H1 (cell line): Measurements from ENCODE around the gene ALKAL2. TPM values are rescaled to one million over a fixed set of nuclear protein-coding genes. Genes with fewer than 3 reads are reported as not detected.

Experiments
- CTCF ChIA-PET: fragments of 300-600 bp; sonication (Branson Sonifier 250); formaldehyde crosslinking; loops from one replicate; lab custom pipeline; 2021; ENCODE audit not compliant: partially characterized antibody; lab: Charles Lee
- POLR2A ChIA-PET: fragments of 300-600 bp; sonication (Branson Sonifier 250); formaldehyde crosslinking; loops from one replicate; lab custom pipeline; 2021; ENCODE audit warnings: inconsistent platforms; ENCODE audit not compliant: partially characterized antibody; lab: Charles Lee
- DNase-seq, 2 experiments: peaks; one replicate each; pipeline versions ENCODE4 v3.0.0 to v3.0.0-alpha.2; 2010 to 2022; ENCODE audit warnings: low spot score in 2 of 2, low read depth in 1 of 2, mixed read lengths in 1 of 2
- FAIRE-seq: peaks from 2 replicates; lab custom pipeline; 2011; peaks lifted over from hg19 to GRCh38; lab: Jason Lieb, UNC
- H2AFZ ChIP-seq: 2 replicates; pipeline ENCODE4 v1.8.1; 2012; ENCODE audit warnings: low read length, inconsistent platforms
- H2AK5ac ChIP-seq: 2 replicates; pipeline ENCODE4 v1.6.1; 2013; ENCODE audit warnings: low read depth, low read length
- H2BK120ac ChIP-seq: replicated peaks from 2 replicates; pipeline ENCODE3; 2013; ENCODE audit warnings: low read depth, low read length, inconsistent platforms
- H2BK12ac ChIP-seq: 2 replicates; pipeline ENCODE4 v1.6.1; 2013; ENCODE audit warnings: low read depth, low read length
- H2BK15ac ChIP-seq: 2 replicates; pipeline ENCODE4 v1.6.1; 2013; ENCODE audit warnings: low read length
- H2BK20ac ChIP-seq: 2 replicates; pipeline ENCODE4 v1.6.1; 2013; ENCODE audit warnings: low read length
- H2BK5ac ChIP-seq: 2 replicates; pipeline ENCODE4 v1.6.1; 2013; ENCODE audit warnings: low read depth, low read length
- H3K14ac ChIP-seq: 2 replicates; pipeline ENCODE4 v1.6.1; 2013; ENCODE audit warnings: inconsistent platforms; ENCODE audit not compliant: insufficient read length
- H3K18ac ChIP-seq: 2 replicates; pipeline ENCODE4 v1.6.1; 2013; ENCODE audit warnings: low read length; ENCODE audit errors: extremely low read depth
- H3K23ac ChIP-seq: 2 replicates; pipeline ENCODE4 v1.6.1; 2013; ENCODE audit warnings: inconsistent platforms; ENCODE audit not compliant: insufficient read length
- H3K23me2 ChIP-seq: 2 replicates; pipeline ENCODE4 v1.6.1; 2013; ENCODE audit warnings: low read depth, low read length
- H3K27ac ChIP-seq: 2 replicates; pipeline ENCODE4 v1.6.1; 2011; ENCODE audit warnings: low read depth, low read length, inconsistent platforms
- H3K27me3 ChIP-seq, 4 experiments: replicated peaks in 1 of 4; 1 replicate in 1 of 4; 2 replicates in 3 of 4; pipeline versions ENCODE4 v1.6.1 to v1.8.1; 2011 to 2013; ENCODE audit warnings: low read length in 3 of 4, mild to moderate bottlenecking in 3 of 4, inconsistent platforms in 2 of 4, mixed read lengths in 2 of 4, moderate library complexity in 1 of 4; ENCODE audit not compliant: control insufficient read depth in 3 of 4, insufficient read depth in 3 of 4; ENCODE audit errors: extremely low read depth in 1 of 4
- H3K36me3 ChIP-seq, 4 experiments: 2 replicates each; pipeline versions ENCODE4 v1.6.1 to v1.8.1; 2011 to 2013; ENCODE audit warnings: mild to moderate bottlenecking in 4 of 4, low read length in 3 of 4, moderate library complexity in 2 of 4, control low read depth in 1 of 4, inconsistent platforms in 1 of 4; ENCODE audit not compliant: insufficient read depth in 4 of 4, control insufficient read depth in 2 of 4
- H3K4ac ChIP-seq: replicated peaks from 2 replicates; pipeline ENCODE3; 2013; ENCODE audit warnings: low read length, low read depth, mixed read lengths, inconsistent platforms; ENCODE audit not compliant: insufficient read length
- H3K4me1 ChIP-seq, 4 experiments: replicated peaks in 1 of 4; 1 replicate in 1 of 4; 2 replicates in 3 of 4; pipeline versions ENCODE4 v1.6.1 to v1.8.1; 2011 to 2013; ENCODE audit warnings: low read length in 3 of 4, inconsistent platforms in 2 of 4, mixed read lengths in 1 of 4; ENCODE audit not compliant: insufficient read depth in 4 of 4, control insufficient read depth in 3 of 4
- H3K4me2 ChIP-seq, 2 experiments: 2 replicates each; pipeline versions ENCODE4 v1.6.1 to v1.8.1; 2011 to 2013; ENCODE audit warnings: low read depth in 2 of 2, low read length in 2 of 2, control low read depth in 1 of 2, inconsistent platforms in 1 of 2, mild to moderate bottlenecking in 1 of 2; ENCODE audit not compliant: insufficient read depth in 1 of 2
- H3K4me3 ChIP-seq, 4 experiments: fragments of 200-600, 300-600 bp in 1 of 4; sonication (generic), shearing (Covaris generic), sonication (Bioruptor Twin) in 1 of 4; 2 replicates each; pipeline versions ENCODE4 v1.5.1 to v1.8.1; 2011 to 2016; ENCODE audit warnings: low read length in 4 of 4, low read depth in 3 of 4, control low read depth in 2 of 4, inconsistent platforms in 2 of 4, mild to moderate bottlenecking in 2 of 4, mixed read lengths in 1 of 4, moderate library complexity in 1 of 4; ENCODE audit not compliant: insufficient read depth in 2 of 4; ENCODE audit errors: extremely low read depth in 1 of 4
- H3K56ac ChIP-seq: replicated peaks from 2 replicates; pipeline ENCODE3; 2013; ENCODE audit warnings: low read depth, mild to moderate bottlenecking, mixed read lengths, low read length, inconsistent platforms; ENCODE audit not compliant: insufficient read length
- H3K79me1 ChIP-seq: 2 replicates; pipeline ENCODE4 v1.6.1; 2013; ENCODE audit warnings: low read depth, low read length, control low read depth
- H3K79me2 ChIP-seq, 2 experiments: 2 replicates each; pipeline versions ENCODE4 v1.6.1 to v1.8.1; 2012 to 2013; ENCODE audit warnings: low read length in 2 of 2, mild to moderate bottlenecking in 2 of 2, inconsistent platforms in 1 of 2; ENCODE audit not compliant: insufficient read depth in 2 of 2, control insufficient read depth in 1 of 2
- H3K9ac ChIP-seq, 4 experiments: replicated peaks in 1 of 4; 1 replicate in 1 of 4; 2 replicates in 3 of 4; pipeline versions ENCODE4 v1.6.1 to v1.8.1; 2011 to 2013; ENCODE audit warnings: low read depth in 3 of 4, low read length in 3 of 4, control low read depth in 2 of 4, mild to moderate bottlenecking in 2 of 4, moderate library complexity in 2 of 4, inconsistent platforms in 1 of 4; ENCODE audit errors: extremely low read depth in 1 of 4
- H3K9me3 ChIP-seq, 2 experiments: 2 replicates each; pipeline versions ENCODE4 v1.6.1 to v1.8.1; 2012 to 2013; ENCODE audit warnings: mild to moderate bottlenecking in 2 of 2, moderate library complexity in 2 of 2, control low read depth in 1 of 2, inconsistent platforms in 1 of 2, low read depth in 1 of 2, low read length in 1 of 2, mixed read lengths in 1 of 2; ENCODE audit not compliant: insufficient read depth in 2 of 2
- H4K20me1 ChIP-seq, 2 experiments: replicated peaks in 1 of 2; 2 replicates each; pipeline versions ENCODE3 to v1.8.1; 2011 to 2013; ENCODE audit warnings: inconsistent platforms in 2 of 2, low read length in 2 of 2, mild to moderate bottlenecking in 1 of 2; ENCODE audit not compliant: insufficient read depth in 2 of 2, control insufficient read depth in 1 of 2
- H4K5ac ChIP-seq: 2 replicates; pipeline ENCODE4 v1.6.1; 2013; ENCODE audit warnings: low read length, low read depth, mixed read lengths, inconsistent platforms; ENCODE audit not compliant: insufficient read length
- H4K8ac ChIP-seq: 2 replicates; pipeline ENCODE4 v1.8.0; 2013; ENCODE audit warnings: mild to moderate bottlenecking, moderate library complexity, low read length, inconsistent platforms; ENCODE audit not compliant: insufficient read depth; ENCODE audit errors: extremely low read depth
- H4K91ac ChIP-seq: replicated peaks from 2 replicates; pipeline ENCODE3; 2013; ENCODE audit warnings: low read length, mixed read lengths, inconsistent platforms; ENCODE audit not compliant: insufficient read length
- EP300 ChIP-seq, 2 experiments: IDR thresholded peaks; 1 replicate in 1 of 2; 2 replicates in 1 of 2; pipeline ENCODE4 v1.6.1; 2011 to 2012; ENCODE audit warnings: low read depth in 2 of 2, low read length in 2 of 2, mild to moderate bottlenecking in 2 of 2, borderline replicate concordance in 1 of 2, inconsistent platforms in 1 of 2, moderate library complexity in 1 of 2
- MAFK ChIP-seq: IDR thresholded peaks from 2 replicates; pipeline ENCODE4 v1.6.1; 2012; ENCODE audit warnings: low read depth, mild to moderate bottlenecking, improper control_type of control experiment, low read length
- PHF8 ChIP-seq: fragments of 200-600 bp; sonication (generic); conservative IDR thresholded peaks from 2 replicates; pipeline ENCODE4 v1.7.1; 2012; ENCODE audit warnings: low read depth, mild to moderate bottlenecking, inconsistent platforms, low read length, moderate library complexity
- SIN3A ChIP-seq, 2 experiments: IDR thresholded peaks in 1 of 2; conservative IDR thresholded peaks in 1 of 2; 2 replicates each; pipeline ENCODE4 v1.6.1; 2011 to 2012; ENCODE audit warnings: low read length in 2 of 2, improper control_type of control experiment in 1 of 2, low read depth in 1 of 2, mild to moderate bottlenecking in 1 of 2
- WGBS, 2 experiments: shearing (Covaris generic) in 1 of 2; methylation state at CpG; one replicate each; pipeline versions ENCODE4 v1.1.6 to v1.1.7; 2013 to 2015; ENCODE audit warnings: low lambda C conversion rate in 2 of 2, mixed read lengths in 2 of 2, inconsistent platforms in 1 of 2, low coverage in 1 of 2, missing lambda C conversion rate in 1 of 2; ENCODE audit not compliant: insufficient replicate concordance in 2 of 2, insufficient coverage in 1 of 2, insufficient read length in 1 of 2; ENCODE audit errors: extremely low coverage in 1 of 2, missing lambda C conversion rate in 1 of 2; 5-methylcytosine and 5-hydroxymethylcytosine counted together
- polyA plus RNA-seq, 7 experiments: library from polyadenylated mRNA; depleted of rRNA in 3 of 7; stranded (reverse) in 5 of 7; unstranded in 2 of 7; fragments of >200 nt in 5 of 7; fragments of 200-250 nt in 2 of 7; gene quantifications; 1 replicate in 5 of 7; 2 replicates in 1 of 7; 4 replicates in 1 of 7; pipeline versions ENCODE4 v1.2.1 to v1.2.3, GENCODE V29; 2011 to 2013; ENCODE audit warnings: missing spikeins in 2 of 7, mixed read lengths in 2 of 7
- total RNA-seq: library from RNA; stranded (reverse); fragmentation: NEBNext Ultra II Directional; extraction: Animal tissue kit (Norgen Biotek cat#: 25700); gene quantifications from 2 replicates; pipeline ENCODE4 v1.2.1, GENCODE V29; 2021

ALKAL2 gene
- total and polyA plus RNA-seq, 2 of the 8 experiments (the other 6 are each of a cell fraction or from before 2014, with no cell fraction given): 4.6 to 11.5 TPM

- H2BK5ac ChIP-seq: no peak overlapping the region
- no peak overlapping the region for H3K4me3 ChIP-seq
- H2BK12ac ChIP-seq: 0 out of 2 replicates have a peak overlapping the region, but pooled peaks have one; percentile 50
- no peak overlapping the region for H2BK120ac ChIP-seq
- no peak overlapping the region for H4K5ac ChIP-seq
- no peak overlapping the region for H2BK20ac ChIP-seq
- no peaks in the 10 kb centered on the region for H3K79me2 ChIP-seq
- H3K9ac ChIP-seq: no peak overlapping the region
- 87% methylated on average over 34 of the region's 34 CpGs; no CpG with 5 or more reads in 1 of the 2 experiments for WGBS, 2 experiments
- no peak overlapping the region for H3K4ac ChIP-seq
- no peak overlapping the region for H3K23ac ChIP-seq
- H2BK15ac ChIP-seq: no peak overlapping the region
- H3K23me2 ChIP-seq: peaks cover 4% of the 10 kb centered on the region; the same call in 1 of the 2 replicates
- H2AK5ac ChIP-seq: peak overlapping the region; percentile 53; the same call in 1 of the 2 replicates
- no peak for FAIRE-seq
- H3K14ac ChIP-seq: no peak overlapping the region
- no peak overlapping the region for H3K27ac ChIP-seq
- H4K8ac ChIP-seq: no peak overlapping the region; the same call in 1 of the 2 replicates
- no peaks in the 10 kb centered on the region for H3K79me1 ChIP-seq
- H3K18ac ChIP-seq: no peak overlapping the region
- H3K27me3 ChIP-seq: peaks cover 0 to 5% (median 0%) of the 10 kb centered on the region in 4 experiments; a peak in 1 of 7 replicates
- ChIA-PET POLR2A (no interaction called here), CTCF (interaction anchor here (0.6 to 1.8 kb wide), 2 partner anchors 50 to 319 kb away, joined by 4 read pairs; no protein-coding TSS in a partner anchor)
- no peaks in the 10 kb centered on the region; a peak in 1 of 4 replicates for H3K9me3 ChIP-seq
- peaks cover 0 to 8% (median 5%) of the 10 kb centered on the region in 4 experiments; a peak in 5 of 7 replicates for H3K4me1 ChIP-seq
- no peak overlapping the region for H2AFZ ChIP-seq
- H4K20me1 ChIP-seq: peaks cover 0 to 7% of the 10 kb centered on the region in 2 experiments
- H3K56ac ChIP-seq: no peak overlapping the region
- H3K4me2 ChIP-seq: no peak overlapping the region
- no peaks in the 10 kb centered on the region for H3K36me3 ChIP-seq
- peak overlapping the region; percentile 62 for H4K91ac ChIP-seq
- no peak for DNase-seq
- TF ChIP-seq MAFK: no peak
- no peak for TF ChIP-seq PHF8
- TF ChIP-seq SIN3A (conservative IDR thresholded peaks at IDR 0.05 in 1 of 2, IDR thresholded peaks at IDR 0.05 in 1 of 2; ENCODE audit: low read depth in 1 of 2, low read length in 2 of 2): no peak
- TF ChIP-seq EP300 (IDR thresholded peaks at IDR 0.05; ENCODE audit: borderline replicate concordance in 1 of 2, low read depth in 2 of 2, low read length in 2 of 2): no peak
Observed at GRCh38 chr2:319059-319600, 31.2 kb upstream of the ALKAL2 start.
